ENCODE measurements around the gene CD22.

Gene CD22

GRCh38 chr19:35316560-35316959 is 12.4 kb upstream of the CD22 start:
- Histone ChIP-seq H3K9ac (ENCODE audit: low read length) (no peak overlapping the region), H2AFZ (ENCODE audit: low read depth, low read length, severe bottlenecking) (no peak overlapping the region), H3K9me3 (ENCODE audit: insufficient read depth, low read length) (no peaks in the 10 kb centered on the region), H4K20me1 (ENCODE audit: low read depth, low read length) (no peaks in the 10 kb centered on the region), H3K27ac (ENCODE audit: low read depth, low read length) (no peak overlapping the region), H3F3A (ENCODE audit: insufficient read depth) (peaks cover 9% of the 10 kb centered on the region; the same call in 1 of the 2 replicates), H3K9me2 (replicated peaks; ENCODE audit: insufficient read depth, low read length) (no peaks in the 10 kb centered on the region), H3K4me3 (ENCODE audit: insufficient read depth, low read length, poor library complexity, severe bottlenecking) (no peak overlapping the region), H3K4me2 (ENCODE audit: low read depth, low read length, poor library complexity, severe bottlenecking) (no peak overlapping the region), H3K79me2 (ENCODE audit: insufficient read depth, low read length) (no peaks in the 10 kb centered on the region), H3K27me3 (ENCODE audit: low read length) (no peaks in the 10 kb centered on the region), H3K36me3 (ENCODE audit: low read length) (no peaks in the 10 kb centered on the region)
- TF ChIP-seq CTCF (IDR thresholded peaks at IDR 0.05; ENCODE audit: insufficient read depth, low read length, poor library complexity, severe bottlenecking): no peak
- TF ChIP-seq EZH2phosphoT487 (conservative IDR thresholded peaks at IDR 0.05; ENCODE audit: low read length): no peak

- Histone ChIP-seq H3F3A (ENCODE audit: insufficient read depth) (peaks cover 11% of the 10 kb centered on the region; the same call in 1 of the 2 replicates), H2AFZ (ENCODE audit: low read depth, low read length, severe bottlenecking) (no peak overlapping the region), H3K36me3 (ENCODE audit: low read length) (no peaks in the 10 kb centered on the region), H3K27ac (ENCODE audit: low read depth, low read length) (no peak overlapping the region), H3K4me3 (ENCODE audit: insufficient read depth, low read length, poor library complexity, severe bottlenecking) (no peak overlapping the region), H3K79me2 (ENCODE audit: insufficient read depth, low read length) (no peaks in the 10 kb centered on the region), H4K20me1 (ENCODE audit: low read depth, low read length) (no peaks in the 10 kb centered on the region), H3K4me2 (ENCODE audit: low read depth, low read length, poor library complexity, severe bottlenecking) (no peak overlapping the region), H3K9me2 (replicated peaks; ENCODE audit: insufficient read depth, low read length) (no peaks in the 10 kb centered on the region), H3K27me3 (ENCODE audit: low read length) (no peaks in the 10 kb centered on the region), H3K9me3 (ENCODE audit: insufficient read depth, low read length) (peaks cover 10% of the 10 kb centered on the region; the same call in 1 of the 2 replicates), H3K9ac (ENCODE audit: low read length) (no peak overlapping the region)
- TF ChIP-seq CTCF (IDR thresholded peaks at IDR 0.05; ENCODE audit: insufficient read depth, low read length, poor library complexity, severe bottlenecking) (no peak), EZH2phosphoT487 (conservative IDR thresholded peaks at IDR 0.05; ENCODE audit: low read length) (no peak)
Observed at GRCh38 chr19:35317464-35318043, 11.4 kb upstream of the CD22 start.

GRCh38 chr19:35318679-35319448 is 10.1 kb upstream of the CD22 start:
- Histone ChIP-seq H3K79me2 (ENCODE audit: insufficient read depth, low read length) (no peaks in the 10 kb centered on the region), H3K9me3 (ENCODE audit: insufficient read depth, low read length) (peaks cover 10% of the 10 kb centered on the region; the same call in 1 of the 2 replicates), H3K4me3 (ENCODE audit: insufficient read depth, low read length, poor library complexity, severe bottlenecking) (no peak overlapping the region), H3K4me2 (ENCODE audit: low read depth, low read length, poor library complexity, severe bottlenecking) (no peak overlapping the region), H3K9ac (ENCODE audit: low read length) (no peak overlapping the region), H3F3A (ENCODE audit: insufficient read depth) (peaks cover 20% of the 10 kb centered on the region), H3K27me3 (ENCODE audit: low read length) (no peaks in the 10 kb centered on the region), H3K9me2 (replicated peaks; ENCODE audit: insufficient read depth, low read length) (no peaks in the 10 kb centered on the region), H3K27ac (ENCODE audit: low read depth, low read length) (no peak overlapping the region), H2AFZ (ENCODE audit: low read depth, low read length, severe bottlenecking) (no peak overlapping the region), H3K36me3 (ENCODE audit: low read length) (no peaks in the 10 kb centered on the region), H4K20me1 (ENCODE audit: low read depth, low read length) (no peaks in the 10 kb centered on the region)
- TF ChIP-seq CTCF (IDR thresholded peaks at IDR 0.05; ENCODE audit: insufficient read depth, low read length, poor library complexity, severe bottlenecking) (no peak), EZH2phosphoT487 (conservative IDR thresholded peaks at IDR 0.05; ENCODE audit: low read length) (no peak)

Data from SU-DHL-6 (cell line).